H9 (cell line): ENCODE measurements around the gene RBM15. TPM values are rescaled to one million over a fixed set of nuclear protein-coding genes. Genes with fewer than 3 reads are reported as not detected.

Experiments
- DNase-seq: peaks from one replicate; pipeline ENCODE4 v3.0.0-alpha.2; 2017
- H2AFZ ChIP-seq: one replicate; pipeline ENCODE4 v1.6.1; 2013; ENCODE audit warnings: mild to moderate bottlenecking, low read length, control low read depth, moderate library complexity
- H2AK5ac ChIP-seq: 2 replicates; pipeline ENCODE4 v1.6.1; 2013; ENCODE audit warnings: low read length, control low read depth, mixed read lengths; ENCODE audit not compliant: insufficient read length
- H2BK120ac ChIP-seq: one replicate; pipeline ENCODE4 v1.6.1; 2013; ENCODE audit warnings: low read depth, mild to moderate bottlenecking, low read length, control low read depth, inconsistent platforms; ENCODE audit not compliant: poor library complexity, severe bottlenecking
- H2BK12ac ChIP-seq: 2 replicates; pipeline ENCODE4 v1.6.1; 2013; ENCODE audit warnings: low read length, control low read depth, mixed read lengths, low read depth; ENCODE audit not compliant: insufficient read length
- H2BK15ac ChIP-seq: 2 replicates; pipeline ENCODE4 v1.6.1; 2013; ENCODE audit warnings: low read depth, low read length, control low read depth
- H2BK20ac ChIP-seq: one replicate; pipeline ENCODE4 v1.6.1; 2013; ENCODE audit warnings: low read depth, mild to moderate bottlenecking, low read length, control low read depth, inconsistent platforms; ENCODE audit not compliant: poor library complexity, severe bottlenecking
- H2BK5ac ChIP-seq: 2 replicates; pipeline ENCODE4 v1.6.1; 2013; ENCODE audit warnings: low read length, control low read depth, mixed read lengths; ENCODE audit not compliant: insufficient read length
- H3K14ac ChIP-seq: 2 replicates; pipeline ENCODE4 v1.6.1; 2013; ENCODE audit warnings: low read length, control low read depth; ENCODE audit not compliant: insufficient read depth
- H3K18ac ChIP-seq: 2 replicates; pipeline ENCODE4 v1.6.1; 2013; ENCODE audit warnings: low read depth, mild to moderate bottlenecking, mixed read lengths, low read length, control low read depth; ENCODE audit not compliant: insufficient read length
- H3K23ac ChIP-seq: 2 replicates; pipeline ENCODE4 v1.6.1; 2013; ENCODE audit warnings: low read length, control low read depth, mixed read lengths, low read depth; ENCODE audit not compliant: insufficient read length
- H3K23me2 ChIP-seq: 2 replicates; pipeline ENCODE4 v1.6.1; 2013; ENCODE audit warnings: low read depth, mild to moderate bottlenecking, mixed read lengths, low read length, control low read depth; ENCODE audit not compliant: insufficient read length, poor library complexity, severe bottlenecking
- H3K27ac ChIP-seq: 2 replicates; pipeline ENCODE4 v1.5.1; 2013; ENCODE audit warnings: low read length, control low read depth, mixed read lengths, low read depth; ENCODE audit not compliant: insufficient read length
- H3K27me3 ChIP-seq: 2 replicates; pipeline ENCODE4 v1.6.1; 2013; ENCODE audit warnings: low read length, control low read depth, inconsistent platforms; ENCODE audit not compliant: insufficient read depth
- H3K4ac ChIP-seq: 2 replicates; pipeline ENCODE4 v1.6.1; 2013; ENCODE audit warnings: low read depth, mild to moderate bottlenecking, control low read depth, inconsistent platforms, low read length, moderate library complexity
- H3K4me1 ChIP-seq: 2 replicates; pipeline ENCODE4 v1.6.1; 2013; ENCODE audit warnings: low read length, control low read depth, inconsistent platforms; ENCODE audit not compliant: insufficient read depth
- H3K4me2 ChIP-seq: 2 replicates; pipeline ENCODE4 v1.6.1; 2013; ENCODE audit warnings: low read length, control low read depth, mixed read lengths; ENCODE audit not compliant: insufficient read length, insufficient read depth
- H3K56ac ChIP-seq: 2 replicates; pipeline ENCODE4 v1.6.1; 2013; ENCODE audit warnings: low read depth, mild to moderate bottlenecking, mixed read lengths, low read length, control low read depth; ENCODE audit not compliant: insufficient read length
- H3K79me1 ChIP-seq: 2 replicates; pipeline ENCODE4 v1.6.1; 2013; ENCODE audit warnings: low read depth, mild to moderate bottlenecking, moderate library complexity, low read length, control low read depth, inconsistent platforms; ENCODE audit not compliant: insufficient read depth, poor library complexity, severe bottlenecking
- H3K79me2 ChIP-seq: 2 replicates; pipeline ENCODE4 v1.6.1; 2013; ENCODE audit warnings: low read length, control low read depth, inconsistent platforms; ENCODE audit not compliant: insufficient read depth
- H3K9ac ChIP-seq: 2 replicates; pipeline ENCODE4 v1.6.1; 2013; ENCODE audit warnings: low read length, control low read depth, mixed read lengths; ENCODE audit not compliant: insufficient read length; ENCODE audit errors: extremely low read depth
- H3K9me3 ChIP-seq: one replicate; pipeline ENCODE4 v1.6.1; 2013; ENCODE audit warnings: low read depth, low read length, inconsistent platforms; ENCODE audit not compliant: control insufficient read depth
- H3T11ph ChIP-seq: one replicate; pipeline ENCODE4 v1.6.1; 2013; ENCODE audit warnings: mild to moderate bottlenecking, low read length, control low read depth, inconsistent platforms
- H4K20me1 ChIP-seq: one replicate; pipeline ENCODE4 v1.6.1; 2013; ENCODE audit not compliant: control insufficient read depth, insufficient read length, insufficient read depth
- H4K5ac ChIP-seq: 2 replicates; pipeline ENCODE4 v1.6.1; 2013; ENCODE audit warnings: low read depth, mild to moderate bottlenecking, mixed read lengths, low read length, control low read depth; ENCODE audit not compliant: insufficient read length
- H4K8ac ChIP-seq: replicated peaks from 2 replicates; pipeline ENCODE4 v1.6.1; 2013; ENCODE audit warnings: low read length, control low read depth, mixed read lengths, low read depth; ENCODE audit not compliant: insufficient read length
- H4K91ac ChIP-seq: 2 replicates; pipeline ENCODE4 v1.6.1; 2013; ENCODE audit warnings: low read depth, mild to moderate bottlenecking, moderate library complexity, mixed read lengths, low read length, control low read depth; ENCODE audit not compliant: insufficient read length
- H3K27ac Mint-ChIP-seq, 3 experiments: 2 replicates in 2 of 3; 3 replicates in 1 of 3; pipeline ENCODE4 v1.8.0; 2020 to 2021; ENCODE audit warnings: mixed read lengths in 3 of 3, mild to moderate bottlenecking in 1 of 3, moderate library complexity in 1 of 3
- H3K27me3 Mint-ChIP-seq: 2 replicates; pipeline ENCODE4 v1.8.0; 2021; ENCODE audit warnings: low read depth, mild to moderate bottlenecking, moderate library complexity, mixed read lengths
- H3K36me3 Mint-ChIP-seq, 3 experiments: 2 replicates in 2 of 3; 3 replicates in 1 of 3; pipeline ENCODE4 v1.8.0; 2020 to 2021; ENCODE audit warnings: low read depth in 3 of 3, mixed read lengths in 3 of 3; ENCODE audit not compliant: insufficient read depth in 1 of 3
- H3K4me1 Mint-ChIP-seq, 2 experiments: 2 replicates each; pipeline ENCODE4 v1.8.0; 2020; ENCODE audit warnings: mixed read lengths in 2 of 2
- H3K4me3 Mint-ChIP-seq, 2 experiments: 2 replicates in 1 of 2; 3 replicates in 1 of 2; pipeline ENCODE4 v1.8.0; 2020 to 2021; ENCODE audit warnings: mild to moderate bottlenecking in 2 of 2, mixed read lengths in 2 of 2, moderate library complexity in 1 of 2
- H3K9me3 Mint-ChIP-seq, 2 experiments: 2 replicates in 1 of 2; 3 replicates in 1 of 2; pipeline ENCODE4 v1.8.0; 2020; ENCODE audit warnings: mild to moderate bottlenecking in 2 of 2, mixed read lengths in 2 of 2, moderate library complexity in 1 of 2
- CTCF ChIP-seq: fragments of 200-600 bp; sonication (generic); conservative IDR thresholded peaks from 3 replicates; pipeline ENCODE4 v1.8.0; 2021; ENCODE audit warnings: antibody characterized with exemption, mild to moderate bottlenecking
- WGBS: extraction: QIAGEN DNeasy Blood & Tissue Kit; methylation state at CpG from one replicate; pipeline ENCODE4 v1.1.7; 2013; ENCODE audit warnings: missing lambda C conversion rate, low lambda C conversion rate, mixed read lengths; ENCODE audit not compliant: insufficient read length; ENCODE audit errors: extremely low coverage; 5-methylcytosine and 5-hydroxymethylcytosine counted together
- total RNA-seq: library from RNA; stranded (reverse); gene quantifications from 2 replicates; pipeline ENCODE4 v1.2.1, GENCODE V29; 2021

RBM15 gene
- total RNA-seq, 1 experiment from 2014 or later, result 62.0 TPM

- Histone ChIP-seq H4K20me1 (no peaks in the 10 kb centered on the region), H3K18ac (no peak overlapping the region), H2BK120ac (no peak overlapping the region), H3K27me3 (no peaks in the 10 kb centered on the region), H3T11ph (no peak overlapping the region), H3K79me1 (no peaks in the 10 kb centered on the region), H2AFZ (no peak overlapping the region), H4K5ac (no peak overlapping the region), H3K4me1 (no peaks in the 10 kb centered on the region), H3K23ac (no peak overlapping the region), H3K14ac (no peak overlapping the region), H3K4ac (no peak overlapping the region), H3K9ac (no peak overlapping the region), H2BK5ac (no peak overlapping the region), H4K91ac (no peak overlapping the region), H2BK20ac (no peak overlapping the region), H3K79me2 (no peaks in the 10 kb centered on the region), H2AK5ac (no peak overlapping the region), H3K27ac (no peak overlapping the region), H2BK15ac (no peak overlapping the region), H3K9me3 (no peaks in the 10 kb centered on the region), H4K8ac (no peak overlapping the region), H3K23me2 (no peaks in the 10 kb centered on the region), H2BK12ac (peak overlapping the region; percentile 74), H3K4me2 (no peak overlapping the region), H3K56ac (no peak overlapping the region)
- Mint-ChIP-seq H3K9me3 (no peaks in the 10 kb centered on the region; a peak in 1 of 5 replicates), H3K4me3 (no peak overlapping the region), H3K27me3 (peaks cover 2% of the 10 kb centered on the region; the same call in 1 of the 2 replicates), H3K27ac (no peak overlapping the region), H3K4me1 (no peaks in the 10 kb centered on the region), H3K36me3 (no peaks in the 10 kb centered on the region)
- WGBS, result no CpG with 5 or more reads among the region's 4 CpGs
- no peak for TF ChIP-seq CTCF
- peak; percentile 2 for DNase-seq
These were observed 17.3 kb upstream of the RBM15 start for GRCh38 chr1:110321846-110322245.
